Esophagus squamous epithelium (tissue), 5 donors: Measurements from ENCODE around the gene ESRRA. TPM values are rescaled to one million over a fixed set of nuclear protein-coding genes. Genes with fewer than 3 reads are reported as not detected.

Source experiments
- DNase-seq: peaks from one replicate; lab custom pipeline; 2025; lab: John Stamatoyannopoulos, UW
- H3K27ac ChIP-seq, 4 donors: fragments of 200-600 bp; sonication (generic); one replicate each; pipeline ENCODE4 v1.5.1; 2016 to 2019; ENCODE audit warnings: mild to moderate bottlenecking in 1 of 4
- H3K27me3 ChIP-seq, 4 donors: fragments of 200-600 bp; sonication (generic); 1 replicate in 3 of 4; 2 replicates in 1 of 4; pipeline versions ENCODE4 v1.5.1 to v1.6.0; 2017 to 2021; ENCODE audit warnings: antibody characterized with exemption in 1 of 4
- H3K36me3 ChIP-seq, 3 donors: fragments of 200-600 bp; sonication (generic); one replicate each; pipeline ENCODE4 v1.5.1; 2016 to 2019
- H3K4me1 ChIP-seq, 3 donors: fragments of 200-600 bp; sonication (generic); one replicate each; pipeline ENCODE4 v1.5.1; 2017 to 2019
- H3K4me3 ChIP-seq, 4 donors: fragments of 200-600 bp; sonication (generic); 1 replicate in 3 of 4; 2 replicates in 1 of 4; pipeline ENCODE4 v1.5.1; 2016 to 2019; ENCODE audit warnings: mild to moderate bottlenecking in 2 of 4, moderate library complexity in 1 of 4
- H3K9me3 ChIP-seq, 3 donors: fragments of 200-600 bp; sonication (generic); one replicate each; pipeline ENCODE4 v1.5.1; 2016 to 2019
- CTCF ChIP-seq, 6 experiments: fragments of 450-650 bp in 4 of 6; fragments of 200-600 bp in 2 of 6; sonication (generic) in 2 of 6; IDR thresholded peaks; one replicate each; pipeline ENCODE4 v1.5.1; 2016 to 2019; ENCODE audit warnings: antibody characterized with exemption in 6 of 6, mild to moderate bottlenecking in 4 of 6, moderate library complexity in 4 of 6
- POLR2A ChIP-seq, 4 donors: fragments of 450-650 bp; IDR thresholded peaks; one replicate each; pipeline ENCODE4 v1.6.1; 2017; ENCODE audit warnings: antibody characterized with exemption in 4 of 4, mild to moderate bottlenecking in 4 of 4, moderate library complexity in 3 of 4
- WGBS, 2 donors: methylation state at CpG; one replicate each; pipeline ENCODE4 v1.1.5; 2018; 5-methylcytosine and 5-hydroxymethylcytosine counted together
- intact Hi-C: fragments of 100-400 bp; cut with DNase I; formaldehyde crosslinking; loops from one replicate; pipeline ENCODE4 v1.15.0; 2022
- total RNA-seq, 4 donors: library from RNA; depleted of rRNA; stranded (reverse); fragments of >200 nt; gene quantifications; one replicate each; pipeline ENCODE4 v1.1.0, GENCODE V29; 2016
- donor health status: DM: yes; HTN: yes; CAD: no.

The ESRRA gene
- total RNA-seq, 4 donors from 2014 or later, result 81.9 to 131 (median 99.7) TPM

- Histone ChIP-seq H3K9me3 (no peaks in the 10 kb centered on the region), H3K27me3 (no peaks in the 10 kb centered on the region), H3K4me1 (peaks cover 0 to 20% (median 0%) of the 10 kb centered on the region in 3 donors), H3K36me3 (peaks cover 56 to 100% (median 59%) of the 10 kb centered on the region in 3 donors), H3K27ac (no peak overlapping the region), H3K4me3 (no peak overlapping the region)
- no peak for DNase-seq
- WGBS, 2 donors, result 76 to 93% methylated on average over 5 to 6 of the region's 6 CpGs
- intact Hi-C loops, result no loop called here
- TF ChIP-seq CTCF (IDR thresholded peaks at IDR 0.05) (no peak), POLR2A (IDR thresholded peaks at IDR 0.05) (no peak)
These were observed 45.1 kb upstream of the ESRRA start for GRCh38 chr11:64260147-64260708.

GRCh38 chr11:64261556-64262080 lies 43.7 kb upstream of the ESRRA start:
- Histone ChIP-seq H3K27me3 (no peaks in the 10 kb centered on the region), H3K9me3 (no peaks in the 10 kb centered on the region), H3K4me1 (peaks cover under 1 to 17% (median 2%) of the 10 kb centered on the region in 3 donors), H3K27ac (no peak overlapping the region), H3K36me3 (peaks cover 51 to 100% (median 55%) of the 10 kb centered on the region in 3 donors), H3K4me3 (no peak overlapping the region)
- WGBS, 2 donors, result 88 to 94% methylated on average over 4 to 5 of the region's 18 CpGs
- no peak for DNase-seq
- intact Hi-C loops, result no loop called here
- TF ChIP-seq CTCF (IDR thresholded peaks at IDR 0.05) (no peak), POLR2A (IDR thresholded peaks at IDR 0.05) (no peak)

- Histone ChIP-seq H3K27ac (no peak overlapping the region), H3K27me3 (no peaks in the 10 kb centered on the region), H3K4me1 (peaks cover 9 to 22% (median 9%) of the 10 kb centered on the region in 3 donors), H3K4me3 (no peak overlapping the region), H3K9me3 (no peaks in the 10 kb centered on the region), H3K36me3 (peaks cover 50 to 97% (median 54%) of the 10 kb centered on the region in 3 donors)
- no peak for TF ChIP-seq CTCF (IDR thresholded peaks at IDR 0.05)
- TF ChIP-seq POLR2A (IDR thresholded peaks at IDR 0.05), result no peak
- intact Hi-C loops, result no loop called here
- DNase-seq, result no peak
- WGBS, 2 donors, result 89 to 97% methylated on average over 10 to 15 of the region's 42 CpGs
These were observed 42.9 kb upstream of the ESRRA start for GRCh38 chr11:64262271-64263002.

GRCh38 chr11:64263021-64263946 lies 42.0 kb upstream of the ESRRA start:
- Histone ChIP-seq H3K4me3 (no peak overlapping the region), H3K27me3 (no peaks in the 10 kb centered on the region), H3K36me3 (peaks cover 49 to 88% (median 54%) of the 10 kb centered on the region in 3 donors), H3K9me3 (no peaks in the 10 kb centered on the region), H3K4me1 (peaks cover 17 to 31% (median 17%) of the 10 kb centered on the region in 3 donors), H3K27ac (no peak overlapping the region)
- 35 to 80% methylated on average over 2 to 9 of the region's 29 CpGs for WGBS, 2 donors
- TF ChIP-seq CTCF (IDR thresholded peaks at IDR 0.05) (no peak), POLR2A (IDR thresholded peaks at IDR 0.05) (no peak)
- intact Hi-C loops, result no loop called here
- no peak for DNase-seq
